ENCODE results near the gene GALNTL6. TPM values are rescaled to one million over a fixed set of nuclear protein-coding genes. Genes with fewer than 3 reads are reported as not detected.

GALNTL6 gene
- total and polyA plus RNA-seq, 2 experiments from 2014 or later: not detected

DNA sequence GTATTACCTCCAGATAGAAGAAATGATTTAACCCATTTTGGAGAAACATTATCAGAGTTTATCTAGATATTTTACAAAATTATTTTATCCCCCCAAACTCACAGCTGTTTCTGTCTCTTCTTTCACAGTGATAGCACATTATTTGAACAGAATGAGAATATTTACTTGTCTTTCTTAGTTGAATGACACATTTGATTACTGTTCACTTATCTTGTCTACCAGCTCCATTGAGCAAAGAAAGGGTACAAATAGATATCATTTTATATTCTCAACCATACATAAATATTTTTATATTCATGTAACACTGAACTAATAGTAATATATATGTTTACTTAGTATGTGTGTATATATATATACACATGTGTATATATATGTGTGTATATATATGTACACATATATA is 364.2 kb downstream of the GALNTL6 start:
- no peaks in the 10 kb centered on the region for H3K36me3 ChIP-seq (ENCODE audit: low read depth)
- DNase-seq: no peak
- no peaks in the 10 kb centered on the region for H3K9me2 ChIP-seq (ENCODE audit: insufficient read depth)
- no peaks in the 10 kb centered on the region for H4K20me1 ChIP-seq (ENCODE audit: insufficient read depth)
- no peak overlapping the region for H3K9ac ChIP-seq
- no peak overlapping the region for H3K27ac ChIP-seq
- no peaks in the 10 kb centered on the region for H3K27me3 ChIP-seq (replicated peaks; ENCODE audit: insufficient read depth)
- no peaks in the 10 kb centered on the region for H3F3A ChIP-seq (ENCODE audit: insufficient read depth)
- no peaks in the 10 kb centered on the region for H3K9me3 ChIP-seq (ENCODE audit: low read depth)
- H3K4me1 ChIP-seq (ENCODE audit: insufficient read depth): no peaks in the 10 kb centered on the region
- no peak overlapping the region for H3K4me3 ChIP-seq
- no peak overlapping the region for H3K4me2 ChIP-seq (ENCODE audit: unreplicated experiment)
- in situ Hi-C loops (cut with MboI): no loop called here
- TF ChIP-seq EZH2 (IDR thresholded peaks at IDR 0.05; ENCODE audit: insufficient read depth, poor library complexity, severe bottlenecking) (no peak), EZH2phosphoT487 (IDR thresholded peaks at IDR 0.05; ENCODE audit: insufficient read depth, low read depth) (no peak)
- H2AFZ ChIP-seq: no peak overlapping the region
- no peaks in the 10 kb centered on the region for H3K79me2 ChIP-seq (ENCODE audit: insufficient read depth)

DNA sequence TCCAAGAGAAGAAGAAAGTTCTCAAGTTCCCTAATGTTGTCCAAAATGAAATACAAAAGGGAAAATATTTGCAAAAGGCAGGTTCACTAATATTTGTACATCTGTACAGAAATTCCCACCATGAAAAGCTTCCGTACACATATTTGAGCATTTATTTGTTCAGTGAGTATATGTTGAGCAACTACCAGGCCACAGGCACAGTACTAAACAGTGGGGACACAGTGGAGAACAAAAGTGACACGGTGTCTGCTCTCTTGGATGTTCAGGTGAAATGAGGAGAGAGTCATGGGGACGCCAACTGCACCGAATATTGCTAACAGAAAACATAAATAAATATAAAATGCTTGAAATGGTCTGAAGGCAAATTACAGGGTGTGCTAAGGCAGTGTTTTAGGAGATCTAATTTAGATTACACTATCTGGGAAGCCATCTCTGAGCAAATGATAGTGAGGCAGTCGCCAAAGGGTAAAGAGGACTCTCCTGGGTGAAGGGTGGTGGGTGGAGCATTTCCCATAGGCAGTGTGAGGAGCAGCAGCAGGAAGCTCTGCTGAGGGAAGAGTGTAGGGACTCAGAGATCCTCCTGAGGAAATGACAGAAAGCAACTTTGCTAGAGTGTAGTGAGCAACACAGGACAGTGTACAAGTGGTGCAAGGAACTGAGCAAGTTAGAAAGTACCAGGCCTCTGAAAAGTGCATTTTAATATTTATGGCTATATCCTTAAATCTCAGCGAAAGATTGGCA is 375.2 kb downstream of the GALNTL6 start:
- no peaks in the 10 kb centered on the region for H3F3A ChIP-seq (ENCODE audit: insufficient read depth)
- no peak overlapping the region for H2AFZ ChIP-seq
- no peak for DNase-seq
- H3K36me3 ChIP-seq (ENCODE audit: low read depth): no peaks in the 10 kb centered on the region
- no peaks in the 10 kb centered on the region for H3K79me2 ChIP-seq (ENCODE audit: insufficient read depth)
- no peak overlapping the region for H3K4me2 ChIP-seq (ENCODE audit: unreplicated experiment)
- no peak overlapping the region for H3K9ac ChIP-seq
- H3K27me3 ChIP-seq (replicated peaks; ENCODE audit: insufficient read depth): no peaks in the 10 kb centered on the region
- TF ChIP-seq EZH2phosphoT487 (IDR thresholded peaks at IDR 0.05; ENCODE audit: insufficient read depth, low read depth) (no peak), EZH2 (IDR thresholded peaks at IDR 0.05; ENCODE audit: insufficient read depth, poor library complexity, severe bottlenecking) (no peak)
- H3K9me3 ChIP-seq (ENCODE audit: low read depth): no peaks in the 10 kb centered on the region
- no peaks in the 10 kb centered on the region for H4K20me1 ChIP-seq (ENCODE audit: insufficient read depth)
- H3K27ac ChIP-seq: no peak overlapping the region
- H3K9me2 ChIP-seq (ENCODE audit: insufficient read depth): no peaks in the 10 kb centered on the region
- no peak overlapping the region for H3K4me3 ChIP-seq
- no peaks in the 10 kb centered on the region for H3K4me1 ChIP-seq (ENCODE audit: insufficient read depth)
- WGBS, 2 experiments (ENCODE audit: low coverage in 1 of 2, low lambda C conversion rate in 2 of 2, missing lambda C conversion rate in 2 of 2): 43 to 50% methylated on average over 6 of the region's 6 CpGs
- in situ Hi-C loops (cut with MboI): no loop called here

DNA sequence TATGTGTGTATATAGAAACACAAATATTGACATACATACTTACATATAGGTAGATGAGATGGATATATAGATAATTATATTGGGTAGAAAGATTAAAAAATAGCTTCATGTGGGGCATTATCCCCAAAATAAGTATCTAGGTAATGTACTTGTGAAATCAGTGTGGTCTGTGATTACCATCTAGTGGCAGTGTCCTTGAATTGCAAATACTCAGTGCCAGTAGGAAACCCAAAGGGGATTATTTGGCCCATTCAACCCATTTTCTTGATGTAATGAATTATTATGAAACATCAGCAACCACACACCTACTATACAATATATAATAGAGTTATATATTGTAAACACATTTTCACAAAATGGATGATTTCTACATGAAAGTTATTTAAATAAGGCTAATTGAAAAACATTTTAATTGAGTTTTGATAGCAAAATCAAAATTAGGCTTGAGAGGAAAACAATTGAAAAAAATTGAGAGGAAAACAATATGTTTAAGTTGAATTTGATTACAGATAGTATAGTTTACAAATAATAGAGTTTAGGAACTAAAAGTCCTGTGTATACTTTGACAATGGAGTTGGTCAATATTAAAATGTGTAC is 389.4 kb downstream of the GALNTL6 start:
- Histone ChIP-seq H3K4me2 (ENCODE audit: unreplicated experiment) (no peak overlapping the region), H3K79me2 (ENCODE audit: insufficient read depth) (no peaks in the 10 kb centered on the region), H3K4me1 (ENCODE audit: insufficient read depth) (no peaks in the 10 kb centered on the region), H3K27ac (no peak overlapping the region), H3K36me3 (ENCODE audit: low read depth) (no peaks in the 10 kb centered on the region), H3K9me3 (ENCODE audit: low read depth) (no peaks in the 10 kb centered on the region), H4K20me1 (ENCODE audit: insufficient read depth) (no peaks in the 10 kb centered on the region), H2AFZ (no peak overlapping the region), H3K4me3 (no peak overlapping the region), H3K27me3 (replicated peaks; ENCODE audit: insufficient read depth) (no peaks in the 10 kb centered on the region), H3K9me2 (ENCODE audit: insufficient read depth) (no peaks in the 10 kb centered on the region), H3F3A (ENCODE audit: insufficient read depth) (no peaks in the 10 kb centered on the region), H3K9ac (no peak overlapping the region)
- in situ Hi-C loops (cut with MboI): no loop called here
- TF ChIP-seq EZH2 (IDR thresholded peaks at IDR 0.05; ENCODE audit: insufficient read depth, poor library complexity, severe bottlenecking): no peak
- no peak for TF ChIP-seq EZH2phosphoT487 (IDR thresholded peaks at IDR 0.05; ENCODE audit: insufficient read depth, low read depth)
- peak; percentile 51 for DNase-seq

DNA sequence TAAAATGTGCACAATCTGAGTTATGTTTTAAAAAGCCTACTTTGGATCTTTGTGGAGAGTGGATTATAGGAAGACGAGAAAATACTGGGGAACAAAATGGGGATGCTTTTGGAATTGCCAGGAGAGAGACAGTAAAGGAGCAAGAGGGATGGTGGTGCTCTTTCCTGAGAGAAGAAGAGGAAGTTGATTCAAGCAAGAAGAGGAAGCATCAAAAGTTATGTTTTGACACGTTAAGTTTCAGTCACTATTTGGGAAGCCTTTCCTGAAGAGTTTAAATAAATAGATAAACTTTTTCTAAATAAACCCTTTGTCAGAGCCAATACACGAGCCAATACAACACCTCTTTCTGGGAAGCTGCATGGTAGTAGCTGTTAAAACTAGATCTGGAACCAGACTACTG is 394.1 kb downstream of the GALNTL6 start:
- H3K9me3 ChIP-seq (ENCODE audit: low read depth): no peaks in the 10 kb centered on the region
- no peak overlapping the region for H3K4me2 ChIP-seq (ENCODE audit: unreplicated experiment)
- DNase-seq: no peak
- no peak overlapping the region for H3K9ac ChIP-seq
- no peaks in the 10 kb centered on the region for H3F3A ChIP-seq (ENCODE audit: insufficient read depth)
- no peak for TF ChIP-seq EZH2phosphoT487 (IDR thresholded peaks at IDR 0.05; ENCODE audit: insufficient read depth, low read depth)
- TF ChIP-seq EZH2 (IDR thresholded peaks at IDR 0.05; ENCODE audit: insufficient read depth, poor library complexity, severe bottlenecking): no peak
- no peaks in the 10 kb centered on the region for H3K4me1 ChIP-seq (ENCODE audit: insufficient read depth)
- no peaks in the 10 kb centered on the region for H3K36me3 ChIP-seq (ENCODE audit: low read depth)
- in situ Hi-C loops (cut with MboI): no loop called here
- no peaks in the 10 kb centered on the region for H3K9me2 ChIP-seq (ENCODE audit: insufficient read depth)
- no peaks in the 10 kb centered on the region for H3K79me2 ChIP-seq (ENCODE audit: insufficient read depth)
- H3K27me3 ChIP-seq (replicated peaks; ENCODE audit: insufficient read depth): no peaks in the 10 kb centered on the region
- H3K4me3 ChIP-seq: no peak overlapping the region
- WGBS, 2 experiments (ENCODE audit: low coverage in 1 of 2, low lambda C conversion rate in 2 of 2, missing lambda C conversion rate in 2 of 2): 30% methylated on average over 3 of the region's 3 CpGs
- H3K27ac ChIP-seq: no peak overlapping the region
- no peak overlapping the region for H2AFZ ChIP-seq
- H4K20me1 ChIP-seq (ENCODE audit: insufficient read depth): no peaks in the 10 kb centered on the region
